ENCODE data around the gene MMRN1. TPM values are rescaled to one million over a fixed set of nuclear protein-coding genes. Genes with fewer than 3 reads are reported as not detected.

MMRN1 gene
- total and polyA plus RNA-seq, 2 of the 8 experiments (the other 6 are each of a cell fraction or from before 2014, with no cell fraction given): not detected

GRCh38 chr4:89899854-89900253 is 5.2 kb downstream of the MMRN1 start:
- FAIRE-seq: no peak
- POLR2A ChIA-PET (ENCODE audit: partially characterized antibody): no interaction called here
- TF ChIP-seq USF2 (IDR thresholded peaks at IDR 0.05; ENCODE audit: low read length) (no peak), SAP30 (IDR thresholded peaks at IDR 0.05; ENCODE audit: insufficient read depth, insufficient replicate concordance, low read length) (no peak), CTBP2 (IDR thresholded peaks at IDR 0.05; ENCODE audit: borderline replicate concordance, insufficient read depth, insufficient read length, low read length) (no peak), TCF12 (IDR thresholded peaks at IDR 0.05; ENCODE audit: low read depth, low read length) (no peak), BRCA1 (IDR thresholded peaks at IDR 0.05; ENCODE audit: low read depth, low read length) (no peak), FOSL1 (IDR thresholded peaks at IDR 0.05; ENCODE audit: insufficient read depth, low read depth, low read length) (no peak), E2F6 (IDR thresholded peaks at IDR 0.05) (no peak), ATF3 (IDR thresholded peaks at IDR 0.05; ENCODE audit: insufficient read depth, low read depth, low read length) (no peak), POU5F1 (IDR thresholded peaks at IDR 0.05; ENCODE audit: low read depth, low read length) (no peak)

More at GRCh38 chr4:89899854-89900253, 5.2 kb downstream of the MMRN1 start:
- Histone ChIP-seq H3K4me1 (replicated peaks in 1 of 4; ENCODE audit: control insufficient read depth in 3 of 4, insufficient read depth in 4 of 4, low read length in 3 of 4) (no peaks in the 10 kb centered on the region), H4K8ac (ENCODE audit: extremely low read depth, insufficient read depth, low read length) (no peak overlapping the region), H3K27me3 (replicated peaks in 1 of 4; ENCODE audit: control insufficient read depth in 3 of 4, extremely low read depth in 1 of 4, insufficient read depth in 3 of 4, low read length in 3 of 4) (no peaks in the 10 kb centered on the region), H3K27ac (ENCODE audit: low read depth, low read length) (no peak overlapping the region), H2BK5ac (ENCODE audit: low read depth, low read length) (no peak overlapping the region), H2BK20ac (ENCODE audit: low read length) (no peak overlapping the region), H2BK15ac (ENCODE audit: low read length) (no peak overlapping the region), H3K18ac (ENCODE audit: extremely low read depth, low read length) (no peak overlapping the region), H2BK12ac (ENCODE audit: low read depth, low read length) (no peak overlapping the region), H3K23ac (ENCODE audit: insufficient read length) (no peak overlapping the region), H3K23me2 (ENCODE audit: low read depth, low read length) (no peaks in the 10 kb centered on the region), H3K79me1 (ENCODE audit: low read depth, low read length) (no peaks in the 10 kb centered on the region), H3K4ac (replicated peaks; ENCODE audit: insufficient read length, low read depth, low read length) (no peak overlapping the region), H4K20me1 (replicated peaks in 1 of 2; ENCODE audit: control insufficient read depth in 1 of 2, insufficient read depth in 2 of 2, low read length in 2 of 2) (no peaks in the 10 kb centered on the region), H2AFZ (ENCODE audit: low read length) (no peak overlapping the region), H3K4me3 (ENCODE audit: extremely low read depth in 1 of 4, insufficient read depth in 2 of 4, low read depth in 3 of 4, low read length in 4 of 4) (no peak overlapping the region), H3K79me2 (ENCODE audit: control insufficient read depth in 1 of 2, insufficient read depth in 2 of 2, low read length in 2 of 2) (no peaks in the 10 kb centered on the region), H2BK120ac (replicated peaks; ENCODE audit: low read depth, low read length) (no peak overlapping the region), H3K14ac (ENCODE audit: insufficient read length) (no peak overlapping the region), H3K9ac (replicated peaks in 1 of 4; ENCODE audit: extremely low read depth in 1 of 4, low read depth in 3 of 4, low read length in 3 of 4) (no peak overlapping the region), H3K56ac (replicated peaks; ENCODE audit: insufficient read length, low read depth, low read length) (no peak overlapping the region), H4K91ac (replicated peaks; ENCODE audit: insufficient read length, low read length) (no peak overlapping the region), H2AK5ac (ENCODE audit: low read depth, low read length) (no peak overlapping the region), H3K4me2 (ENCODE audit: insufficient read depth in 1 of 2, low read depth in 2 of 2, low read length in 2 of 2) (no peak overlapping the region), H4K5ac (ENCODE audit: insufficient read length, low read depth, low read length) (no peak overlapping the region), H3K9me3 (ENCODE audit: insufficient read depth in 2 of 2, low read depth in 1 of 2, low read length in 1 of 2) (no peaks in the 10 kb centered on the region), H3K36me3 (ENCODE audit: control insufficient read depth in 2 of 4, insufficient read depth in 4 of 4, low read length in 3 of 4) (no peaks in the 10 kb centered on the region)
- 71% methylated on average over 1 of the region's 1 CpG; no CpG with 5 or more reads in 1 of the 2 experiments for WGBS, 2 experiments (ENCODE audit: extremely low coverage in 1 of 2, insufficient coverage in 1 of 2, insufficient read length in 1 of 2, insufficient replicate concordance in 2 of 2, low coverage in 1 of 2, low lambda C conversion rate in 2 of 2, missing lambda C conversion rate in 1 of 2)
- no peak for DNase-seq (ENCODE audit: low read depth in 1 of 2, low spot score in 2 of 2)
- CTCF ChIA-PET (ENCODE audit: partially characterized antibody): interaction anchor here (0.6 to 1.5 kb wide), 4 partner anchors 62 to 419 kb away, joined by 3 to 4 read pairs (median 3); no protein-coding TSS in a partner anchor
